Ascending aorta (tissue), 2 donors: ENCODE measurements around the gene DYNLT1. TPM values are rescaled to one million over a fixed set of nuclear protein-coding genes. Genes with fewer than 3 reads are reported as not detected.
"Not testable (repeated sequence)": the region's sequence is repeated elsewhere in the genome, so short reads cannot be mapped to it uniquely, and the experiment has no call there.

Experiments used
- DNase-seq, 2 donors: peaks; one replicate each; pipeline ENCODE4 v3.0.0-alpha.2; 2019; ENCODE audit warnings: low spot score in 2 of 2
- H3K27ac ChIP-seq, 2 donors: fragments of 200-600 bp; sonication (generic); one replicate each; pipeline ENCODE4 v1.5.1; 2016 to 2017; ENCODE audit warnings: mild to moderate bottlenecking in 1 of 2
- H3K27me3 ChIP-seq: fragments of 200-600 bp; sonication (generic); one replicate; pipeline ENCODE4 v1.5.1; 2017
- H3K36me3 ChIP-seq, 2 donors: fragments of 200-600 bp; sonication (generic); one replicate each; pipeline ENCODE4 v1.5.1; 2016
- H3K4me1 ChIP-seq, 2 donors: fragments of 200-600 bp; sonication (generic); one replicate each; pipeline ENCODE4 v1.5.1; 2016 to 2017; ENCODE audit warnings: mild to moderate bottlenecking in 1 of 2
- H3K4me3 ChIP-seq, 2 donors: fragments of 200-600 bp; sonication (generic); one replicate each; pipeline ENCODE4 v1.5.1; 2016 to 2017; ENCODE audit warnings: mild to moderate bottlenecking in 1 of 2
- H3K9me3 ChIP-seq, 2 donors: fragments of 200-600 bp; sonication (generic); one replicate each; pipeline ENCODE4 v1.5.1; 2016
- intact Hi-C: fragments of 100-400 bp; cut with DNase I; formaldehyde crosslinking; loops from one replicate; pipeline ENCODE4 v1.15.1; 2023
- total RNA-seq: library from RNA; depleted of rRNA; stranded (reverse); fragments of >200 nt; gene quantifications from one replicate; pipeline ENCODE4 v1.1.0, GENCODE V29; 2016
- TF ChIP-seq, protein P1 (sequence below), 3 experiments: fragments of 200-600 bp in 2 of 3; fragments of 450-650 bp in 1 of 3; sonication (generic) in 2 of 3; IDR thresholded peaks; one replicate each; pipeline ENCODE4 v1.5.1; 2016 to 2019; ENCODE audit warnings: antibody characterized with exemption in 3 of 3, mild to moderate bottlenecking in 1 of 3, moderate library complexity in 1 of 3

DYNLT1 gene
- total RNA-seq, 1 donor from 2014 or later: 5.7 TPM

DNA sequence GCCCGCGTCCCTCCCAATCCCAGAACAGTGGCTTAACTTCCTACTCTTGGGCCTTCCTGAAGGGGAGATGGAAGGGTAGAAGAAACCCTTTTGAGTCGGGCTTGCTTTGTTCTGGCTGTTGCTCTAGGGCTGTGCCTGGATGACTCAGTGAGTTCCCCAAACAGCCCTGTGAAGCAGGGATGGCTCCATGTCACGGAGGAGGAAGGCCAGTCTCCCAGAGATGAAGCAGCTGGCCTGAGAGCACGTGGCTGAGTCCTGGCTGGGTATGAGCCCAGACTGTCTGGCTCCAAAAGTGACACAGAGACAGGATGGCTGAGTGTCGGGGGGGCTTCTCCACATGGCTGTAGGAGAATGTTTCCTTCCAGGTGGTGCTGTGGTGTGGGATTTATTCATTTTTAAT lies 10.0 kb upstream of the DYNLT1 start:
- H3K9me3 ChIP-seq: no peaks in the 10 kb centered on the region
- no peaks in the 10 kb centered on the region for H3K27me3 ChIP-seq
- no peak overlapping the region for H3K4me3 ChIP-seq
- DNase-seq: peak; percentile 54 to 79
- H3K36me3 ChIP-seq: no peaks in the 10 kb centered on the region
- TF ChIP-seq, protein P1, sequence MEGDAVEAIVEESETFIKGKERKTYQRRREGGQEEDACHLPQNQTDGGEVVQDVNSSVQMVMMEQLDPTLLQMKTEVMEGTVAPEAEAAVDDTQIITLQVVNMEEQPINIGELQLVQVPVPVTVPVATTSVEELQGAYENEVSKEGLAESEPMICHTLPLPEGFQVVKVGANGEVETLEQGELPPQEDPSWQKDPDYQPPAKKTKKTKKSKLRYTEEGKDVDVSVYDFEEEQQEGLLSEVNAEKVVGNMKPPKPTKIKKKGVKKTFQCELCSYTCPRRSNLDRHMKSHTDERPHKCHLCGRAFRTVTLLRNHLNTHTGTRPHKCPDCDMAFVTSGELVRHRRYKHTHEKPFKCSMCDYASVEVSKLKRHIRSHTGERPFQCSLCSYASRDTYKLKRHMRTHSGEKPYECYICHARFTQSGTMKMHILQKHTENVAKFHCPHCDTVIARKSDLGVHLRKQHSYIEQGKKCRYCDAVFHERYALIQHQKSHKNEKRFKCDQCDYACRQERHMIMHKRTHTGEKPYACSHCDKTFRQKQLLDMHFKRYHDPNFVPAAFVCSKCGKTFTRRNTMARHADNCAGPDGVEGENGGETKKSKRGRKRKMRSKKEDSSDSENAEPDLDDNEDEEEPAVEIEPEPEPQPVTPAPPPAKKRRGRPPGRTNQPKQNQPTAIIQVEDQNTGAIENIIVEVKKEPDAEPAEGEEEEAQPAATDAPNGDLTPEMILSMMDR (IDR thresholded peaks at IDR 0.05): no peak
- H3K27ac ChIP-seq: peak overlapping the region; percentile 56 to 65
- H3K4me1 ChIP-seq: peaks cover 0 to 3% of the 10 kb centered on the region in 2 donors
- intact Hi-C loops: no loop called here

DNA sequence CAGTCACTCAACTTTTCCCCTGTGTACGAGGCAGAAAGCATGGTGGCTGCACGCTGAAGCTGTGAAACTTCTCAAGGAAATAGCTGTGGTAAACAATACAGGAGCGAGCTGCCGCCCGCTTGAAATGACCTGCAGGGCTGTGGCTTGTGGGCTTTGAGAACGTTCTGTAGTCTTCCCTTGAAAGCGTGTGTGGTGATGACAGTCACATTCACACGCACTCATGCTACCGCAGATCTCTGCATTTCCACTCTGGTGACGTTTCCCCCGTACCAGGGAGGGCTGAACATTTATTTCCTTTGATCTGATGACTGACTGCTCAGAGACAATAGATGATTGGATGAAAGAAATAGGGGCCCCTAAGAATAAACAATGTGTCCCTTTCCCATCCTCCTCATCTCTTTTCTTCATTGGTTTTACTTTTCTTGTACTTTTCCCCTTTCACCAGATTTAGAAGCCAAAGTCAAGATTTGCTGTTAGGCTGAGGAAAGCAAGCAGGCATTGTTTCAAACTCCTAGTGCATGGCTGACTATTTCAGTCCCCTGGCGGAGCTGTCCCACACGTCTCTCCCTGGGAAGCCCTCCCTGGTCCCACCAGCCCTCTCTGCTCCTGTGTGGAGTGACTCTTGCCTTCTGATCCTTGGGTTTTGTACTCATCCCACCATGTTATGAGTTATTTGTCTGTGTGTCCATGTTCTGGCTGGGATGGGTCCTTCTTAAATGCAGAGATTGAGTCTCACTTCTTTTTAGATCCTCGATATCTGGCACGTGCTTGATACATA lies 9.2 kb upstream of the DYNLT1 start:
- TF ChIP-seq, protein P1 (IDR thresholded peaks at IDR 0.05): no peak
- no peak overlapping the region for H3K4me3 ChIP-seq
- no peaks in the 10 kb centered on the region for H3K27me3 ChIP-seq
- no peaks in the 10 kb centered on the region for H3K9me3 ChIP-seq
- peaks cover 0 to 10% of the 10 kb centered on the region in 2 donors for H3K4me1 ChIP-seq
- peak overlapping the region; percentile 56 to 65 for H3K27ac ChIP-seq
- peak; percentile 53 to 80 for DNase-seq
- intact Hi-C loops: no loop called here
- no peaks in the 10 kb centered on the region for H3K36me3 ChIP-seq

DNA sequence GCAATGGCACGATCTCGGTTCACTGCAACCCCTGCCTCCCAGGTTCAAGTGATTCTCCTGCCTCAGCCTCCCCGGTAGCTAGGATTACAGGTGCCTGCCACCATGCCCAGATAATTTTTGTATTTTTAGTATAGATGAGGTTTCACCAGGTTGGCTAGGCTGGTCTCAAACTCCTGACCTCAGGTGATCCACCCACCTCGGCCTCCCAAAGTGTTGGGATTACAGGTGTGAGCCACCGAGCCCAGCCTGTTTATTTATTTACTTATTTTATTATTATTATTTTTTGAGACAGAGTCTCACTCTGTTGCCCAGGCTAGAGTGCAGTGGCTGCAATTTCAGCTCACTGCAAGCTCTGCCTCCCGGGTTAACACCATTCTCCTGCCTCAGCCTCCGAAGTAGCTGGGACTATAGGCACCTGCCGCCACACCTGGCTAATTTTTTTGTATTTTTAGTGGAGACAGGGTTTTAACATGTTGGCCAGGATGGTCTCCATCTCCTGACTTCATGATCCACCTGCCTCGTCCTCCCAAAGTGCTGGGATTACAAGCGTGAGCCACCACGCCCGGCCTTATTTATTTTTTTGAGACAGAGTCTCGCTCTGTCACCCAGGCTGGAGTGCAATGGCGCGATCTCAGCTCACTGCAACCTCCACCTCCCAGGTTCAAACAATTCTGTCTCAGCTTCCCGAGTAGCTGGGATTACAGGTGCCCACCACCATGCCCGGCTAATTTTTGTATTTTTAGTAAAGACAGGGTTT lies 7.6 kb upstream of the DYNLT1 start:
- H3K4me1 ChIP-seq: peaks cover 0 to 11% of the 10 kb centered on the region in 2 donors
- H3K4me3 ChIP-seq, intact Hi-C loops, H3K9me3 ChIP-seq, H3K27me3 ChIP-seq, H3K36me3 ChIP-seq: not testable (repeated sequence)
- DNase-seq: peak in 1 of 2 donors; percentile 31
- H3K27ac ChIP-seq: peak overlapping the region in 1 of 2 donors; percentile 16

DNA sequence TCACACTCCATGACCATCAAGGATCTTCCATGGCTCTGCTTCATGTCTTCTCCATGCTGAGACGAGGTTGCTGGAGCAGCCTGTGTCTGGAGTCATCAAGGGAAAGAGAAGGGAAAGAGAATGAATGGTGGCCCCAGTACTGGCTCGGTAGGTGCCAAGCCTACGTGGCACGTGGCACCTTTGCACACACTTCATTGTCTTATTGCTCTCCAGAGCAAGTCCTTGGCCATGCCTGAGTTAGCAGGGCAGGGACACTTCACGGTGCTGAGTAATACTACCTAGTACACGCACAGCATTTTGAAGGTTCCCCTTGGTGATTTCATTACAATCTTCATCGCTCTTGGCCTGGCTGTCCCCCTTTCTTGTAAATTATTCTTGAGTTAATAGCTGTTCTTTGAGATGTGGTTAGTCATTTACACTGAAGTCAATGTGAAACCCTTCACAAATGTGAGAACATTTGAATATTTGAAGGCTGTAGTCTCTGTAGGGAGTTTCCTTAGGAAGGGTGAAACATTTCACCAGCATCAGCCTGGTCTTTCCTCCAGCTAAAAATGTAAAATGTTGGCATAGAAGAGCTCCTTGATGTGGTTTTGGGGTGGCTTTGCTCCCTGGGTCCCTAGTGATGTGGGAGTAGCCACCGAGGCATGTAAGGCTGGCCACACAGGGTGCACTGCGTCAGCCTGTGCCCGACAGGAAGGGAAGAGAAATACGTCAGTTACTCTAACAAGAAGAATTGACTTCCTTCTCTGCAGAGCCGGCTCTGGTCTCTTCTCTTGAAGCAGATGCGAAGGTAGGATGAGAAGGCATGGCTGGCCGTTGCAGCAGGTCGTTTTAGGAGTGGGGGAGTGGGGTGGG lies 5.0 kb upstream of the DYNLT1 start, which contains the start of gene SYTL3:
TSS of gene SYTL3 (plus strand) at position 766 of the 855 bp plus-strand sequence. CDS start 13,215 bp downstream, outside the sequence.
- Histone ChIP-seq H3K27me3 (no peaks in the 10 kb centered on the region), H3K36me3 (no peaks in the 10 kb centered on the region), H3K9me3 (no peaks in the 10 kb centered on the region), H3K4me3 (peak within 1 kb of the TSS in 1 of 2 donors; percentile 5), H3K4me1 (peaks cover 0 to 14% of the 10 kb centered on the region in 2 donors), H3K27ac (peak within 1 kb of the TSS; percentile 72 to 83)
- DNase-seq: peak; percentile 59 to 85
- TF ChIP-seq, protein P1 (IDR thresholded peaks at IDR 0.05): no peak
- intact Hi-C loops: loop anchor here (10.0 kb wide), 2 partner anchors 885 to 1075 kb away; partner anchors contain the start of gene WTAP

DNA sequence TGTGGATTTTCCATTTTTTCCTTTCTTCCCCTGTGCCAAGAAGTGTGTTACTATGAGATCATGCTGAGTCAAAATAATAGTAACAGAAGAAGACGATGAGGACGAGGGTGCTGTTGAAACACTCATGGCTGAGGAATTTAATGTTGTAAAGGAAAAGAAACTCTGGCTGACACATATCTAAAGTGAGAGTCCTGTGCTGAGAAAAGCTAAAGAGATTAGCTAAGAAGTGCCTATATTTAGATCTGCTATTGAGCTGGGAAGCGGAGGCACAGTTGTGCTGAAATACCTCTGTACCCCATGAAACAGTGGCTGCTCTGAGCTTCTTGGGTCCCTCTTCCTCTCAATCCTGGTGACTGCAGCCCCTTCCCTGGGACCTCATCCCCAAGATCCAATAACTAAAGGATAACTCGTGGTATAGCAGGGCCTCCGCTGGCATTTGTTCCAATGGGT lies 4.2 kb upstream of the DYNLT1 start:
- intact Hi-C loops: loop anchor here (10.0 kb wide), 2 partner anchors 884 to 1076 kb away; partner anchors contain the start of gene WTAP
- H3K27me3 ChIP-seq: no peaks in the 10 kb centered on the region
- peak overlapping the region; percentile 72 to 83 for H3K27ac ChIP-seq
- peak in 1 of 2 donors; percentile 65 for DNase-seq
- H3K36me3 ChIP-seq: no peaks in the 10 kb centered on the region
- peaks cover 0 to 16% of the 10 kb centered on the region in 2 donors for H3K4me1 ChIP-seq
- TF ChIP-seq, protein P1 (IDR thresholded peaks at IDR 0.05): no peak
- H3K4me3 ChIP-seq: no peak overlapping the region
- no peaks in the 10 kb centered on the region for H3K9me3 ChIP-seq
